Stimulated activated CD4-positive, alpha-beta T cell treated with anti-CD3 and anti-CD28 coated beads, TNF-alpha, amount 100 ng/mL, for 1 hour (primary cell): ENCODE data around the gene HK1.

ENCODE experiments used
- DNase-seq, 3 donors: peaks; one replicate each; pipeline ENCODE4 v3.0.0-alpha.2; 2020; ENCODE audit warnings: low read depth in 3 of 3, low spot score in 1 of 3

Gene HK1

DNA sequence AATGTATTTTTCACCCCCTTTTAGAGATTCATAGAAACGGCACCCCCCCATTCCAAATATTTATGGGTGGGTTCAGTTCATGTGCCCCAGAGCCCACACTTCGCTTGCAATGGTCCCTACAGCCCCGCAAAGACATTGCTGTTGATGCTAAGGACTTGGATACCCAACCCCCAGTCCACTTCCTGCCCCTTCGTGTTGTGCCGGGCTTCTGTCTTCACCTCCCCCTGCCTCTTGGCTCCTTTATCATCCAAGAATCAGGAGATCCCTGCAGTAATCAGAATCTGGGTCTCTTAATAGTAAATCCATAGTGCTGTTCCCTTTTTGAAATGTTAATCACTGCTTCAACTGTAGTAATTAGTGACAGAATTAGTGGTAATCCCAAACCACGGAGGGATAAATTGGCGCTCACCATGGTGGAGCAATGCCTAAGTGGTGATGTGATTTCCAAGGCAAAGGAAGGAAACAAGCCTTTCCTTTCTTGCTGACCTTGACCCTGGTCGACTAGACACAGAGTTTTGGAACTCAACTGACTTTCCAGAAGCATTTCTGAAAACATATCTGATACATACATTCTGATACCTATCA lies 67.7 kb downstream of the HK1 start:
- no peak for DNase-seq

DNA sequence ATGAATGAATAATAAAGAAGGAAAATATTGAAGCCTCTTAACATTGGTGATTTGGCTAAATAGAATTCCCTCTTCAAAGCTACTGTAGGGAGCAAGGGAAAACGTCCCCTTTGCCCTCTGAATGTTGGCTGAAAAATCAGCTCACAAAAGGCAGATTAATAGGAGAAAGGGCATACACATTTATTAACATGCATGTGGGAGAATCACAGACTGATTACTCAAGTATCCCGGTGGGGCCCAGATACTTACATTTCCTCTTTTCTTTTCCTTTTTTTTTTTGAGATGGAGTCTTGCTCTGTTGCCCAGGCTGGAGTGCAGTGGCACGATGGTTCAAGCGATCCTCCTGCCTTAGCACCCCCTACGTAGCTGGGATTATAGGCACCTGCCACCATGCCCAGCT lies 68.5 kb downstream of the HK1 start:
- no peak for DNase-seq

DNA sequence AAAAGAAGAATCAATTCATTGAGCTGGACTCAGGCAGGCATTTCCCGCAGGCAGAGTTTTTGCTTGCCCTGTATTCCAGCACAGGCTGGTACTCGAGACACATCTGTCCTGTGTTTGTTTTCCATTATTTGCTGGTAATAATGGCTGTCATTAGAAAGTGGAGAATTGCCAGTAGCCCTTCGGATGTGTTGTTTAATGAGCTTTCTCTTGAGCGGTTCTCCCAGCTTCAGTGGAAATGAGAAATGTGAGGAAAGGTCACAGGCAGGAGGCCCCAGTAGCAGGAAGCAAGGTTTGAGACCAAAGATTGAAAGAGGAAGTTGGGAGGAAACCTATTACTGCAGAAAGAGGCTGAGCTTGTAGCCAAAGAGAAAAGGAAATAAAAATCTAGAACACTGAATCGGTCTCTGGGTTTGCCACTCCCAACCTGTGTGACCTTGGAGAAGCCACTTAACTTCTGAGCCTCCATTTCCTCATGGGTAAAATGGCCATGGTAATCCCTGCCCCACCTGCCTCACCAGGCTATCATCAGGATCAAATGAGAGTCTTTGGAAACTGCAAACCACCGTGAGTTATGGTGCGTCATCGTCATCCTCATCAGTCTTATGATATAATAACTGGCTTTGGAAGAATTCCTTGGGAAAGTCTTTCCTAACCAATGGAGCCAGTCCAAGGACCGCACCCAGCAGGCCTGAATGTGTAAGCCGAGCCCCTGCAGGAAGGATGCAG lies 70.7 kb downstream of the HK1 start:
- no peak for DNase-seq

DNA sequence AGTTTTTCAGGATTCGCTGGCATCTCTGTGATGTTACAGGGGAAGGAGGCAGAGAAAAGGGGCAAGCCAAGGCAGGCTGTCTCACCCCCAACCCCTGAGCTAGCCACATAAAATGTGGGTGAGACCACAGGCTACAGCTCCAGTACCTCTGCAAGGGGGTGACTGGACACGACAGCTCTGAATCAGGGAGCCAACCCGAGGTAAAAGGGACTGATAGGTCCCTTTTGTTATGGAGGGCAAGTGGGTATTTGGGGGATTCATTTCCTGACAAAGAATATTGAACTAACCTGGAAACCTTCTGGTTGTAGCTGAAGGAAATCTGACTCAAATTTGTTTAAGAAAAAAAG lies 71.2 kb downstream of the HK1 start:
- no peak for DNase-seq

DNA sequence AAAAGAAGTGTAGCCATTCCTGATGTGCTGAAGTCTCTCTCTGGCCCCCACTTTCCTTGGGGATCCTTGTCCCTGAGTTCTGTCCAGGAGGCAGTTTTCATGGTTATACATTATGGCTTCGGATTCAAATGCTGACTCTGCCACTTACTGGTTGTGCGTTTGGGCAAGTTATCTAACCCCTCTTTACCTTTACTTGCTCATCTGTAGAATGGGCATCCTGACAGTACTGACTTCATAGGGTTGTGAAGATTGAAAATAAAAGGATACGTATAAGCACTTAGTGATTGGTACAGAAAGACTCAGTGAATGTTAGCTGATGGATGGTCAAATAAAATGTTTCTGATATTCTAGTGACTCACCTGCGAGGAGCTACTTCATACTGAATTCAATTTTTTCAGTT lies 73.3 kb downstream of the HK1 start:
- DNase-seq, result no peak

DNA sequence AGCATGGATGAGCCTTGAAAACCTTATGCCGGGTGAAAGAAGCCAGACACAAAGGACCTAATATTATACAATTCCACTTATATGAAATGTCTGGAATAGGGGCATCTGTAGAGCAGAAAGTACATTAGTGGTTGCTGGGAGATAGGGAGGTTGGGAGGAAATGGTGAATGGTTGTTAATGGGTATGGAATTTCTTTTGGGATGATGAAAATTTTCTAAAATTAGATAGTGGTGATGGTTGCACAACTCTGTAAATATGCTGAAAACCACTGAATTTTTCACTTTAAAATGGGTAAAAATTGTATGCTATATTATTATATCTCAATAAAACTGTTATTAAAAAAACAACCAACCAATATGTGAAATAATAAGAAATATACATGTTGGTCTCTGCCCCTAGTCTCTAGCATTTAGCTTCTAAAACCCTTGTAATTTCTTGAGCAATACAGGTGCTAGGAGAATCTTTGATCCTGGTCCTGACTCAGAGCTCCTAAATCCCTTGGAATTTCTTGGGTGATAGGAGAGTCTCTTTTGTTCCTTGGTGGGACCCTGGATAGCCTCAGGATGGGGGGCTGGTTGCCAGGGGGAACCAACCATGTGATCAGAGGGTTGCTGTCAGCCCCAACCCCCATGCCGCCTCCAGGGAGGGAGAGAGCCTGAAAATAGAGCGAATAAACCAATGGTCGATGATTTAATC lies 74.4 kb downstream of the HK1 start:
- no peak for DNase-seq

DNA sequence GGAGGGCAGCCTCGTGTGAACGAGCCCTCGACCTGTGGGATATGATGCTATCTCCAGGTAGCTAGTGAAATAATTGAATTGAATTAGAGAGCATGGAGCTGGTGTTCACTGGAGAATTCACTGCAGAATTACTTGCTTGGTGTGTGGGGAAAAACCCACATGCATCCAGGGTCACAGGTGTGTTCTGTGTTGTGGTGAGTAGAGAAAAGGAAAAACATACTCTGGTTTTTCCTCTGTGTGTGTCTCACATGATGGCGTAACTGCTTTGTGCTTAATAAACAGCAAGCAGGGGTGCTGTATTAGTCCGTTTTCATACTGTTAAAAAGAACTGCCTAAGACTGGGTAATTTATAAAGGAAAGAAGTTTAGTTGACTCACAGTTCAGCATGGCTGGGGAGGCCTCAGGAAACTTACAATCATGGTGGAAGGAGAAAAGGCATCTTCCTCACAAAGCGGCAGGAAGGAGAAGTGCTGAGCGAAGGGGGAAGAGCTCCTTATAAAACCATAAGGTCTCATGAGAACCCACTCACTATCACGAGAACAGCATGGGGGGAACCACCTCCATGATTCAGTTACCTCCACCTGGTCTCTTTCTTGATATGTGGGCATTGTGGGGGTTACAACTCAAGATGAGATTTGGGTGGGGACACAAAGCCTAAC lies 75.8 kb downstream of the HK1 start:
- no peak for DNase-seq

DNA sequence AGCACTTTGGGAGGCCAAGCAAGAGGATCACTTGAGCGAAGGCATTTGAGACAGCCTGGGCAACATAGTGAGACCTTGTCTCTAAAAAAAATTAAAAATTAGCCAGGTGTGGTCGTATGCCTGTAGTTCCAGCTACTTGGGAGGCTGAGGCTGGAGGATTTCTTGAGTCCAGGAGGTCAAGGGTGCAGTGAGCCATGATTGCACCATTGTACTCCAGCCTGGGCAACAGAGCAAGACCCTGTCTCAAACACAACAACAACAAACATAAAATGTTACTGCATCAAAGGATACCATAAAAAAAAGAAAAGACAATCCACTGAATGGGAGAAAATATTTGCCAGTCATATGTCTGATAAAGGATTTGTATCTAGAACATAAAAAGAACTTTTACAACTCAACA lies 77.9 kb downstream of the HK1 start:
- no peak for DNase-seq

DNA sequence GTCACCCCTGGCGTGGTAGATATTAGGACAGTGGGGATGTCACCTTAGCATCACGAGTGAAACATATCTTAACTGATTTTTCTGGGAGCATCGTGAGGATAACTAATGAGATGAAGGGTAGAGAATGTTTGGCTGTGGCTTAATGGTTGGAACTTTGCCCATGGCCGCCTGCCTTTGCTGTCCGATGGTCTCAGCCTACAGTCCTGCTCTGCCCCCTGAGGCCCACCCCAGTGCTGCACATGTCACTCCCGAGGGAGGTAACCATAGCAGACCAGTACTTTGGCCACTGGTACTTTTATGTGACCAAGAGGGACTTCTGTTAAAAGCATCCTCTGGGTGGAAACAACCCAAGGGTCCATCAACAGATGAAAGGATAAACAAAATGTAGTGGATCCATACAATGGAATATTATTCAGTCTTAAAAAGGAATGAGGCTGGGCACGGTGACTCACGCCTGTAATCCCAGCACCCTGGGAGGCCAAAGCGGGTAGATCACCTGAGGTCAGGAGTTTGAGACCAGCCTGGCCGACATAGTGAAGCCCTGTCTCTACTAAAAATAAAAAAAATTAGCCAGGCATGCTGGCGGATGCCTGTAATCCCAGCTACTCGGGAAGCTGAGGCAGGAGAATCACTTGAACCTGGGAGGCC lies 80.0 kb downstream of the HK1 start:
- DNase-seq, result no peak

DNA sequence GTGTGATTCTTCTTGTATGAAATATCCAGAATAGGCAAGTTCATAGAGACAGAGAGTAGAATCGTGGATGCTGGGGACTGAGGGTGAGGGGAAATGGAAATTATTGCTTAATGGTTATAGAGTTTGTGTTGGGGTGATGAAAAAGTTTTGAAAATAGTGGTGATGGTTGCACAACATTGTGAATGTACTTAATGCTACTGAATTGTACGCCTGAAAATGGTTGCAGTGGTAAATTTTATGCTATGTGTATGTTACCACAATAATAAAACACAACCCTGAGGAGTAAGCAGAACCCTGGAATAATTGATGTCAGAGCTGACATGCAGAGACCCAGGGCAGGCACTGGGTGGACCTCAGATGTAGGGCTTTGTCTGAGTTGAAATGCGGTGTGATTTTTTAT lies 80.9 kb downstream of the HK1 start:
- no peak for DNase-seq

DNA sequence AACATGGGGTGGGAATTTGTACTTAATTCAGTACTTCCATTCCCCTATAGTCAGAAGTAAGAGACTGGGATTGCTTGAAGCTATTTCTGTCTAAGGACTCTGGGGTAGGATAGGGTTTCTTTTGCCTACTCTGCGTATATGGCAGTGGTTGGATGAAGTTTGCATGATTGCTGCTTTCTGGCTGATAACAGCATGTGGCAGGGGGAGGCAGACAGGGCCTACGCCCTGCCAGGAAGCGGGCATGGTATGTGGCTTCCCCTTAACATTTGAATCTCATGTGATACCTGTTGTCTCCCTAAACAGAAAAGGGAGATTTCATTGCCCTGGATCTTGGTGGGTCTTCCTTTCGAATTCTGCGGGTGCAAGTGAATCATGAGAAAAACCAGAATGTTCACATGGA lies 81.3 kb downstream of the HK1 start:
- no peak for DNase-seq

DNA sequence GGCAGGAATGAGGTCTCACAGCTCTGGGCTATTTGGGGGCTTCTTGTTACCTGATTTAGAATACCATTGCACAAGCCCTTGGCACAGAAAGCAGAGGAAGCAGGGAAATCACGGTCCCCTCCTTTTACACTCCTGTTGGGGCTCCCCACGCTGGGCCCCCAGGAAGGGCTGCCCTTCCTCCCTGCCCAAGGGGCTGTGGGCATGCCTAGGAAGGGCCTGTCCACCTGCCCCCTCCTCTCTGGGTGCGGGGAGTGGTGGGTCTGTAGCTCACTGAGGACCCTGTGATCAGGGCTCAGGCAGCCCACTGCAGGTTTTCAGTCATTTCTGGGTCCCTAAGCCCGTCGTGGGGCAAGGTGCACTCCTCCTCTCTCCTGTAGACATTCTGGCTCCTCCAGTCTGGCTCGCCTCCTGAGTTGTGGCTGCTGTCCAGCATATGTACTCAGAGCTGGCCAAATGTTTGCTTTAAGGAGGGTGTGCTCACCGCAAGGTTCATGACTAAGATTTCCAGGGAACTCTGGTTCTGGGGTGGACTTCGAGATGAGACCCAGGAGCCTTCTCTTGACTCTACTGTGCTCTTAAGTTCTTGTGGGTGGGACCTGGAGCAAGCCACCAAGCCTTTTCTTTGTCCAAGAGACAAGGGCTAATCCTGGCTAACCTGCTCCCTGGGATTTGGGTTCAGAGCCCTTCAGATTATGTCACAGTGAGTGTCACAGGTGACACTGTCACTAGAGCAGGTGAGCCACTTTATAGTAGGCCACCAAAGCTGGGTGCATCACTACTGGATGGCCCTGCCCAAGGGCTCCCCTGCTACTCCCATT lies 82.4 kb downstream of the HK1 start:
- DNase-seq, result no peak

DNA sequence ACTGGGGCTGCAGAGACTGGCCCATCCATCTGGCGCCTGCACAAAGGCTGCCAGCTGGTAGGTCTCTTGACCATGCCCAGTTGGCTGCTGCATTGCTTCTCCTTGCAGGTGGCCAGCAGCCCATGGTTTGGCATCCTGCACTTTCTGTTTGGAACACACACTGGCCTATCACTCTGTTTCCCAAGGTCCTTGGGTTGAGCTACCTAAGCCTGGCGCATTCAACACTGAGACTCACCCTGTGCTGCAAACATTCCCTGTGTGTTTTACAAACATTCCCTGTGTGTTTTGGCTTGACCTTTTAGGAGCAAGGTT lies 83.0 kb downstream of the HK1 start:
- DNase-seq, result no peak

DNA sequence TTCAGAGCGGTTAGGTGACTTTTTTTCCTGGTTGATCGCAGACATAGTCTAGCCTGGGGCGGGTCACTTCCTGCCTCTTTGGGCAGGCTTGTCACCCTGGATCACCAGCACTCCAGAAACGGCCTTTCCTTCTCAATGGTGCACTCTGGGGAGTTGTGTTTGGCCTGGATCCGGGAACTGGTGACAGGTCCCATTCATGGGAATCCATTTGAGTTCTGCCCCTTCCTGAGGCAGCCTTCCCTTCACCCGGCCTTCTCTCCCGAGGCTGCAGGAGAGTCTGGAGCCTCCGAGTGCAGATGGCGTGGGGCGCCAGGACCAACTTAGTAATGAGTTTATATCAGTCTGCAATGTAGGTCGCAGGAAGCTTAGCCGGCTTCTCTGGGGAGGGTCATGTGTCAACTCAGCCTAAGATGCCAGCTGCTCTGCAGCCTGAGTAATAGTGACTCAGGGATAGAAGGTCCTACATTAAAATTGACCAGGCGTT lies 84.2 kb downstream of the HK1 start:
- no peak for DNase-seq

DNA sequence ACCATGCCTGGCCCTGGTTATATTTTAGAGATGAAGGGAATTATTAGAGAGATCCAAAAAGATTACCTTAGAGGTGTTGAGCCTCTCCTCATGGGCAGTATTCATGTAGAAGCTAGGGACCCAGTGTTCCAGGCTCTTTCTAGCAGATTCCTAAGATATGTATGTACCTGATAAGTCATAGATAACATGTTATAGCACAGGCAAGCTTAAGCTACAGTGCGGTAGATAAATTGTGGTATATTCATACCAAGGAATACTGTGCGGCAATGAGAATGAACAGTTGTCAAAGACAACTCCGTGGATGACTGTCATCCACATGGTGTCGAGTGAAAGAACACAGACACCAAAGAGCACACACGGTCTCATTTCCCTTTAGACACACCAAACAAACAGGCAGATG lies 85.4 kb downstream of the HK1 start:
- DNase-seq, result no peak

DNA sequence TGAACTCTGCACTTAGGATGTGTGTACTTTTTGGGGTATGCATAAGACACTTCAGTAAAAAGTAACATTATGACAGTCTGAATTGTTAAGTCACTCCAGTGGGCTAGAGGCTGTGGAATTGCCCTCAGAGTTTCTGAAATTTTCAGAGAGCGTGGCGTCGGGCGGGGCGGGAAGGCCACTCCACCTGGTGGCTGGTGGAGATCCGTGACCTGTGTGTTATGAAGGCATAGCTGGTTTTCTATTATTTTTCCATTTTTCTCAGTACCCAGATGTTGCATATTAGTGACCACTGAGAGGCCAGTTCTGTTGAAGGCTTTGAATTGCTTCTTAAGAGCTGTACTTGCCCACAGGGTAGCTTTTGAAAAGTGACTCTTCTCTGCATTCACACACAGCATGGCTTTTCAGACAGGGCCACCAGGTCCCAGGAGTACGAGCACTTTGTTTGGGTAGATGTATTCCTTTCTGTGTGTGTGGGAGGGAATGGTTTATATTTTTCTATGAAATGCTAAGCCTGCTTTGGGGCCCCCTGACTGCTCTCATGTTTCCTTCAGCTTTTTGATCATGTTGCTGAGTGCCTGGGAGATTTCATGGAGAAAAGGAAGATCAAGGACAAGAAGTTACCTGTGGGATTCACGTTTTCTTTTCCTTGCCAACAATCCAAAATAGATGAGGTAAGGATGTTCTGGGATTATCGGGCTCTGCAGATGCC lies 86.1 kb downstream of the HK1 start:
- DNase-seq, result no peak

DNA sequence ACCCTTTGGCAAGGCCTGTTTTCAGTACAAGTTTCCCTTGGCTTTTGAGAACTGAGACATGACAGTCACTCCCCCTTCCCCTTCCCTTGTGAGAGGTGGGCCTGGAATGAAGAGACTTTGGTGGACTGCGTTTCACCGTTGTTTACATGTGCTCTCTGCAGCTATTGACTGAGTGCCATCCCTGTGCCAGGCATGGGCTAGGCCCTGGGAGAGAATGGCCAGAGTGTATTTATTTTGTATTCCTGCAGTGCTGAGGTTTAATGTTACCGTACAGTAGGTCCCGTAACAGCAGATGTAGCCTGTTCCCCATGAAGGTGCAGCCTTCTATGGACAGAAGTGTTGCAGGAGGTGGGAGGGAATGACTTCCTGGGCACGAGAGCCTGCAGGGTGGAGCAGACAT lies 88.4 kb downstream of the HK1 start:
- DNase-seq, result no peak

DNA sequence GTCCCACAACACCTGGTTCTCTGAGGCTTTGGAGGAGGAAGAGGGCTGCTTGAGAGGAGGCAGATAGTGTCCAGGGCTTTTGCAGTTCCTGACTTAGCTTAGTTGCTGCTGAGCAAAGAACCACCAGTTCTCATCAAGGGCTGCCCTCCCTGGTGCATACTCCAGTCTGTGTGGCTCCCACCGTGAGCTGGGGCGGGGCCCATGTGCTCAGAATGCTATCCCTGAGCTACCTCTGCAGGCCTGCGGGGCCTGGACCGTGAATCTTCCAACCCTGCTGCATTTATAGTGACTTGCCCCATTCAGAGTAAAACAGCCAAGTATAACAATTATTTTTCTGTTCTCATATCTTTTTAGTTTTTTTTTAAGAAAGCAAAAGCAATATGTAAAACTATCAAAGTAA lies 89.2 kb downstream of the HK1 start:
- DNase-seq, result no peak

DNA sequence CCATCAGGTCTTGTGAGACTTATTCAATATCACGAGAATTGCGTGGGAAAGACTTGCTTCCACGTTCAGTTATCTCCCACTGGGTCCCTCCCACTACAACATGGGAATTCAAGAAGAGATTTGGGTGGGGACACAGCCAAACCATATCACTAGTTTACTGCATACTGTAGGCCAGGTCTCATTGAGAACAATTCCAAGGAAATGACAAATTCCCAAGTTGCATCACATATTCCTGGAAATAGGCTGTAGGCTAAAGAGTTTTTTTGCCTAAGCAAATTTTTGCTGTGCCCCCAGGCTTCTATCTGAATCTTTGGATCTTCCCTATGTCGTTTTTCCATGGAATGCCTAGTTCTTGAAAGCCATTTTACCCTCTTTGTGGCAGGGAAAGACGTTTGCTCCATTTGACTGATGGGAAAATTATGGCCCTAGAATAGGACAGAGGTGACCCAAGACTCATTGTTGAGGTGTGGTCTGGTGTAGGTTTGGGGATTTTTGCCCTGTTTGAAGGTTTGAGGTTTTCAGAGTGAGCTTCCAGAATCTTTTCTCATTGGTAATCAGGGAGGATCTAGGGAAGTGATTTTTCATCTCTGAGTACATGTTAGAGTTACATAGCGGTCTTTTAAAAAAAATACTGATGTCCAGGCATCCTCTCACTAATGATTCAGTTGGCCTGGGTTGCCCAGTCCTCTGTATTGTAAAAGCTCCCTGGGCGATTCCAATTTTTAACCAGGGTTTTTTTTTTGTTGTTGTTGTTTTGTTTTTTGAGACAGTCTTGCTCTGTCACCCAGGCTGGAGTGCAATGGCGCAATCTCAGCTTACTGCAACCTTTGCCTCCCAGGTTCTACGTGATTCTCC lies 94.1 kb downstream of the HK1 start:
- DNase-seq, result no peak
